ENCODE data around the gene CD1E. TPM values are rescaled to one million over a fixed set of nuclear protein-coding genes. Genes with fewer than 3 reads are reported as not detected.

The CD1E gene
- total and polyA plus RNA-seq, 2 of the 13 experiments (the other 11 are each of a cell fraction or from before 2014, with no cell fraction given), result not detected

GRCh38 chr1:158407092-158407491 is 53.4 kb downstream of the CD1E start:
- Histone ChIP-seq H2AFZ (ENCODE audit: low read length) (no peak overlapping the region), H3K27me3 (ENCODE audit: control insufficient read depth in 1 of 2, insufficient read depth in 2 of 2, low read length in 2 of 2) (no peaks in the 10 kb centered on the region), H3K9ac (ENCODE audit: insufficient read depth, low read depth, low read length) (no peak overlapping the region), H4K20me1 (ENCODE audit: insufficient read depth, low read length) (no peaks in the 10 kb centered on the region), H3K9me3 (ENCODE audit: low read length) (peaks cover 58% of the 10 kb centered on the region), H3K27ac (ENCODE audit: extremely low read length, insufficient read depth, low read length) (no peak overlapping the region), H3K4me3 (replicated peaks in 1 of 3; ENCODE audit: insufficient read depth in 1 of 3, low read depth in 2 of 3, low read length in 3 of 3) (no peak overlapping the region), H3K4me1 (ENCODE audit: insufficient read depth, low read length) (no peaks in the 10 kb centered on the region), H3K36me3 (replicated peaks in 1 of 2; ENCODE audit: control insufficient read depth in 1 of 2, insufficient read depth in 2 of 2, low read length in 2 of 2) (no peaks in the 10 kb centered on the region), H3K4me2 (ENCODE audit: low read depth, low read length) (no peak overlapping the region), H3K79me2 (ENCODE audit: insufficient read depth, low read length) (no peaks in the 10 kb centered on the region)
- ATAC-seq (no peak), DNase-seq (ENCODE audit: low spot score) (no peak), FAIRE-seq (no peak)
- ChIA-PET CTCF (ENCODE audit: low intra/inter-chr PET ratio, low total read pairs) (no interaction called here), POLR2A (no interaction called here)
- intact Hi-C loops (cut with micrococcal nuclease; ENCODE audit: unreplicated experiment) (no loop called here), in situ Hi-C loops (cut with HindIII; ENCODE audit: extremely low pct_ligation_motif_present, low pct_unique_long_range_greater_than_20kb) (no loop called here)
- 52% methylated on average over 5 of the region's 5 CpGs for WGBS (ENCODE audit: low lambda C conversion rate)
- no TSS peak for BruUV-seq (replicated peaks)
- TF ChIP-seq ZMAT5 (CRISPR knock-in tag; IDR thresholded peaks at IDR 0.05; ENCODE audit: borderline replicate concordance, low read depth) (no peak), ARNT (IDR thresholded peaks at IDR 0.05) (no peak), ZNF432 (CRISPR knock-in tag; IDR thresholded peaks at IDR 0.05; ENCODE audit: borderline replicate concordance) (no peak), ZSCAN20 (CRISPR knock-in tag; IDR thresholded peaks at IDR 0.05; ENCODE audit: borderline replicate concordance) (no peak), ZBTB3 (CRISPR knock-in tag; IDR thresholded peaks at IDR 0.05; ENCODE audit: borderline replicate concordance, low read depth) (no peak), SMYD3 (CRISPR knock-in tag; IDR thresholded peaks at IDR 0.05) (no peak), ZNF605 (CRISPR knock-in tag; IDR thresholded peaks at IDR 0.05) (no peak), ZZZ3 (CRISPR knock-in tag; IDR thresholded peaks at IDR 0.05; ENCODE audit: borderline replicate concordance) (no peak), UBTF (CRISPR knock-in tag; IDR thresholded peaks at IDR 0.05) (no peak), PRMT3 (CRISPR knock-in tag; IDR thresholded peaks at IDR 0.05; ENCODE audit: borderline replicate concordance, low read depth) (no peak), ZSCAN25 (CRISPR knock-in tag; IDR thresholded peaks at IDR 0.05) (no peak), ZC3H13 (CRISPR knock-in tag; IDR thresholded peaks at IDR 0.05) (no peak), ZNF704 (CRISPR knock-in tag; IDR thresholded peaks at IDR 0.05; ENCODE audit: borderline replicate concordance) (no peak)
- TF ChIP-seq, protein P1, sequence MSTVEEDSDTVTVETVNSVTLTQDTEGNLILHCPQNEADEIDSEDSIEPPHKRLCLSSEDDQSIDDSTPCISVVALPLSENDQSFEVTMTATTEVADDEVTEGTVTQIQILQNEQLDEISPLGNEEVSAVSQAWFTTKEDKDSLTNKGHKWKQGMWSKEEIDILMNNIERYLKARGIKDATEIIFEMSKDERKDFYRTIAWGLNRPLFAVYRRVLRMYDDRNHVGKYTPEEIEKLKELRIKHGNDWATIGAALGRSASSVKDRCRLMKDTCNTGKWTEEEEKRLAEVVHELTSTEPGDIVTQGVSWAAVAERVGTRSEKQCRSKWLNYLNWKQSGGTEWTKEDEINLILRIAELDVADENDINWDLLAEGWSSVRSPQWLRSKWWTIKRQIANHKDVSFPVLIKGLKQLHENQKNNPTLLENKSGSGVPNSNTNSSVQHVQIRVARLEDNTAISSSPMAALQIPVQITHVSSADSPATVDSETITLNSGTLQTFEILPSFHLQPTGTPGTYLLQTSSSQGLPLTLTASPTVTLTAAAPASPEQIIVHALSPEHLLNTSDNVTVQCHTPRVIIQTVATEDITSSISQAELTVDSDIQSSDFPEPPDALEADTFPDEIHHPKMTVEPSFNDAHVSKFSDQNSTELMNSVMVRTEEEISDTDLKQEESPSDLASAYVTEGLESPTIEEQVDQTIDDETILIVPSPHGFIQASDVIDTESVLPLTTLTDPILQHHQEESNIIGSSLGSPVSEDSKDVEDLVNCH (CRISPR knock-in tag; IDR thresholded peaks at IDR 0.05), result no peak
- TF ChIP-seq, protein P2, sequence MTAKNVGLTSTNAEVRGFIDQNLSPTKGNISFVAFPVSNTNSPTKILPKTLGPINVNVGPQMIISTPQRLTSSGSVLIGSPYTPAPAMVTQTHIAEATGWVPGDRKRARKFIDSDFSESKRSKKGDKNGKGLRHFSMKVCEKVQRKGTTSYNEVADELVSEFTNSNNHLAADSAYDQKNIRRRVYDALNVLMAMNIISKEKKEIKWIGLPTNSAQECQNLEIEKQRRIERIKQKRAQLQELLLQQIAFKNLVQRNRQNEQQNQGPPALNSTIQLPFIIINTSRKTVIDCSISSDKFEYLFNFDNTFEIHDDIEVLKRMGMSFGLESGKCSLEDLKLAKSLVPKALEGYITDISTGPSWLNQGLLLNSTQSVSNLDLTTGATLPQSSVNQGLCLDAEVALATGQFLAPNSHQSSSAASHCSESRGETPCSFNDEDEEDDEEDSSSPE (CRISPR knock-in tag; IDR thresholded peaks at IDR 0.05), result no peak
- TF ChIP-seq, protein P3, sequence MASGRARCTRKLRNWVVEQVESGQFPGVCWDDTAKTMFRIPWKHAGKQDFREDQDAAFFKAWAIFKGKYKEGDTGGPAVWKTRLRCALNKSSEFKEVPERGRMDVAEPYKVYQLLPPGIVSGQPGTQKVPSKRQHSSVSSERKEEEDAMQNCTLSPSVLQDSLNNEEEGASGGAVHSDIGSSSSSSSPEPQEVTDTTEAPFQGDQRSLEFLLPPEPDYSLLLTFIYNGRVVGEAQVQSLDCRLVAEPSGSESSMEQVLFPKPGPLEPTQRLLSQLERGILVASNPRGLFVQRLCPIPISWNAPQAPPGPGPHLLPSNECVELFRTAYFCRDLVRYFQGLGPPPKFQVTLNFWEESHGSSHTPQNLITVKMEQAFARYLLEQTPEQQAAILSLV (CRISPR knock-in tag; IDR thresholded peaks at IDR 0.05; ENCODE audit: borderline replicate concordance), result no peak
